MCF 10A (cell line): ENCODE data around the gene CDCA4. TPM values are rescaled to one million over a fixed set of nuclear protein-coding genes. Genes with fewer than 3 reads are reported as not detected.

Experiments used
- BruUV-seq: library from RNA; stranded (reverse); fragments of 400-500 nt; replicated peaks from 2 replicates; lab custom pipeline; 2021; lab: Mats Ljungman, UMichigan
- CTCF ChIA-PET: fragments of 300-600 bp; sonication (Branson Sonifier 250); formaldehyde crosslinking; extraction: SDS; loops from one replicate; lab custom pipeline; 2021; ENCODE audit warnings: antibody characterized with exemption, inconsistent platforms; lab: Yijun Ruan, JAX
- POLR2A ChIA-PET: fragments of 300-600, 350-650 bp; sonication (Branson Sonifier 250); formaldehyde crosslinking; extraction: SDS; loops from one replicate; lab custom pipeline; 2020; ENCODE audit warnings: antibody characterized with exemption, inconsistent platforms; lab: Yijun Ruan, JAX
- DNase-seq: peaks from one replicate; pipeline ENCODE4 v3.0.0-alpha.2; 2018; ENCODE audit not compliant: unreplicated experiment
- H3K27ac Mint-ChIP-seq: one replicate; pipeline ENCODE4 v1.8.0; 2022; ENCODE audit warnings: mild to moderate bottlenecking, low read depth, mixed read lengths; ENCODE audit not compliant: unreplicated experiment
- H3K27me3 Mint-ChIP-seq: one replicate; pipeline ENCODE4 v1.8.0; 2022; ENCODE audit warnings: mixed read lengths; ENCODE audit not compliant: insufficient read depth, unreplicated experiment
- H3K36me3 Mint-ChIP-seq: one replicate; pipeline ENCODE4 v1.8.0; 2022; ENCODE audit warnings: mild to moderate bottlenecking, moderate library complexity, mixed read lengths; ENCODE audit not compliant: insufficient read depth, unreplicated experiment
- H3K4me1 Mint-ChIP-seq: one replicate; pipeline ENCODE4 v1.8.0; 2022; ENCODE audit warnings: mixed read lengths; ENCODE audit not compliant: insufficient read depth, unreplicated experiment
- H3K4me3 Mint-ChIP-seq: one replicate; pipeline ENCODE4 v1.8.0; 2022; ENCODE audit warnings: mild to moderate bottlenecking, moderate library complexity, mixed read lengths; ENCODE audit not compliant: unreplicated experiment
- H3K9me3 Mint-ChIP-seq: one replicate; pipeline ENCODE4 v1.8.0; 2022; ENCODE audit warnings: mixed read lengths; ENCODE audit not compliant: unreplicated experiment
- CTCF ChIP-seq: fragments of 200-600 bp; IDR thresholded peaks from one replicate; pipeline ENCODE4 v1.8.0; 2022; ENCODE audit warnings: antibody characterized with exemption, mild to moderate bottlenecking; ENCODE audit not compliant: unreplicated experiment
- intact Hi-C: fragments of 100-400 bp; cut with micrococcal nuclease; formaldehyde crosslinking; loops from 2 replicates; pipeline ENCODE4 v1.14.1; 2022
- total RNA-seq: library from RNA; stranded (reverse); gene quantifications from 2 replicates; pipeline ENCODE4 v1.2.3, GENCODE V29; 2022

CDCA4 gene
- total RNA-seq, 1 experiment from 2014 or later: 33.0 TPM

GRCh38 chr14:104966981-104967385 is 53.9 kb downstream of the CDCA4 start:
- Mint-ChIP-seq H3K27me3 (no peaks in the 10 kb centered on the region), H3K27ac (peak overlapping the region; percentile 82), H3K4me1 (peaks cover 24% of the 10 kb centered on the region), H3K36me3 (peaks cover 69% of the 10 kb centered on the region), H3K4me3 (peak overlapping the region; percentile 92), H3K9me3 (no peaks in the 10 kb centered on the region)
- CTCF ChIA-PET: interaction anchor here (0.5 to 2.6 kb wide), 5 partner anchors 9 to 1589 kb away, joined by 3 to 11 read pairs (median 6); no protein-coding TSS in a partner anchor
- no TSS peak for BruUV-seq
- POLR2A ChIA-PET: interaction anchor here (0.6 to 11.4 kb wide), 12 partner anchors 8 to 286 kb away, joined by 3 to 636 read pairs (median 14); partner anchors contain the start of genes AHNAK2, CDCA4 and CLBA1
- TF ChIP-seq CTCF: no peak
- DNase-seq: no peak
- intact Hi-C loops: loop anchor here (1.0 kb wide), 1 partner anchor 71 kb away; no protein-coding TSS in a partner anchor

GRCh38 chr14:104966261-104966865 is 54.5 kb downstream of the CDCA4 start:
- peaks cover 75% of the 10 kb centered on the region for H3K36me3 Mint-ChIP-seq
- POLR2A ChIA-PET: interaction anchor here (0.6 to 11.4 kb wide), 6 partner anchors 18 to 125 kb away, joined by 3 to 636 read pairs (median 56); partner anchors contain the start of genes CDCA4 and CLBA1

GRCh38 chr14:104965561-104966231 is 55.2 kb downstream of the CDCA4 start:
- CTCF ChIA-PET: interaction anchor here (1.3 kb wide), 2 partner anchors 79 to 125 kb away, joined by 4 to 6 read pairs; no protein-coding TSS in a partner anchor
- no peak for TF ChIP-seq CTCF
- Mint-ChIP-seq H3K4me3 (peak overlapping the region; percentile 92), H3K9me3 (no peaks in the 10 kb centered on the region), H3K27ac (peak overlapping the region; percentile 16), H3K4me1 (peaks cover 12% of the 10 kb centered on the region), H3K36me3 (peaks cover 82% of the 10 kb centered on the region), H3K27me3 (no peaks in the 10 kb centered on the region)
- intact Hi-C loops: no loop called here
- POLR2A ChIA-PET: interaction anchor here (6.9 kb wide), 1 partner anchor 8 kb away, joined by 43 read pairs; no protein-coding TSS in a partner anchor
- BruUV-seq: no TSS peak
- no peak for DNase-seq

More at GRCh38 chr14:104966261-104966865, 54.5 kb downstream of the CDCA4 start:
- no peak for DNase-seq
- Mint-ChIP-seq H3K27ac (peak overlapping the region; percentile 82), H3K9me3 (no peaks in the 10 kb centered on the region), H3K27me3 (no peaks in the 10 kb centered on the region), H3K4me1 (peaks cover 18% of the 10 kb centered on the region), H3K4me3 (peak overlapping the region; percentile 92)
- intact Hi-C loops: no loop called here
- no TSS peak for BruUV-seq
- CTCF ChIA-PET: interaction anchor here (0.7 to 2.5 kb wide), 3 partner anchors 10 to 1588 kb away, joined by 3 to 11 read pairs (median 6); no protein-coding TSS in a partner anchor
- no peak for TF ChIP-seq CTCF

- BruUV-seq: no TSS peak
- DNase-seq: no peak
- Mint-ChIP-seq H3K27ac (no peak overlapping the region), H3K27me3 (no peaks in the 10 kb centered on the region), H3K36me3 (peaks cover 85% of the 10 kb centered on the region), H3K4me3 (no peak overlapping the region), H3K9me3 (no peaks in the 10 kb centered on the region), H3K4me1 (peaks cover 12% of the 10 kb centered on the region)
- TF ChIP-seq CTCF: no peak
- intact Hi-C loops: no loop called here
- CTCF ChIA-PET: interaction anchor here (0.5 to 1.5 kb wide), 5 partner anchors 10 to 151 kb away, joined by 3 to 6 read pairs (median 4); no protein-coding TSS in a partner anchor
- POLR2A ChIA-PET: interaction anchor here (0.7 to 6.9 kb wide), 3 partner anchors 9 to 54 kb away, joined by 5 to 43 read pairs (median 5); no protein-coding TSS in a partner anchor
These were observed 56.3 kb downstream of the CDCA4 start for GRCh38 chr14:104964546-104964945.
